Astrocyte (in vitro differentiated cells and primary cell): ENCODE results near the gene IGSF3. TPM values are rescaled to one million over a fixed set of nuclear protein-coding genes. Genes with fewer than 3 reads are reported as not detected.
A peak's percentile ranks its signal among the peaks of the same experiment; 100 is the strongest.

Experiments
- DNase-seq: peaks from one replicate; pipeline ENCODE4 v3.0.0-alpha.2; 2010; ENCODE audit warnings: low read depth
- FAIRE-seq: peaks from 2 replicates; lab custom pipeline; 2011; peaks lifted over from hg19 to GRCh38; lab: Jason Lieb, UNC
- H2AFZ ChIP-seq: 2 replicates; pipeline ENCODE4 v1.6.0; 2012; ENCODE audit warnings: low read depth, low read length, inconsistent platforms
- H3K27ac ChIP-seq: 2 replicates; pipeline ENCODE4 v1.5.1; 2011; ENCODE audit warnings: low read depth, low read length, inconsistent platforms
- H3K27me3 ChIP-seq: 2 replicates; pipeline ENCODE4 v1.6.0; 2011; ENCODE audit warnings: low read length, inconsistent platforms; ENCODE audit not compliant: insufficient read depth
- H3K36me3 ChIP-seq: 2 replicates; pipeline ENCODE4 v1.5.1; 2011; ENCODE audit warnings: low read length, inconsistent platforms; ENCODE audit not compliant: insufficient read depth
- H3K4me1 ChIP-seq: 2 replicates; pipeline ENCODE4 v1.5.1; 2011; ENCODE audit warnings: low read length, inconsistent platforms; ENCODE audit not compliant: insufficient read depth
- H3K4me2 ChIP-seq: 2 replicates; pipeline ENCODE4 v1.6.0; 2012; ENCODE audit warnings: low read length, inconsistent platforms
- H3K4me3 ChIP-seq: 2 replicates; pipeline ENCODE4 v1.5.1; 2011; ENCODE audit warnings: low read depth, mild to moderate bottlenecking, low read length, inconsistent platforms; ENCODE audit not compliant: insufficient read depth
- H3K79me2 ChIP-seq: 2 replicates; pipeline ENCODE4 v1.6.0; 2012; ENCODE audit warnings: mild to moderate bottlenecking, low read length, inconsistent platforms; ENCODE audit not compliant: insufficient read depth
- H3K9ac ChIP-seq: 2 replicates; pipeline ENCODE4 v1.6.0; 2012; ENCODE audit warnings: mild to moderate bottlenecking, low read length, inconsistent platforms
- H3K9me3 ChIP-seq: 2 replicates; pipeline ENCODE4 v1.5.1; 2012; ENCODE audit warnings: low read depth, mild to moderate bottlenecking, low read length, inconsistent platforms; ENCODE audit not compliant: insufficient read depth
- H4K20me1 ChIP-seq: 2 replicates; pipeline ENCODE4 v1.6.0; 2012; ENCODE audit warnings: low read length, inconsistent platforms; ENCODE audit not compliant: insufficient read depth
- H3K27ac Mint-ChIP-seq: one replicate; pipeline ENCODE4 v1.8.0; 2021; ENCODE audit warnings: mild to moderate bottlenecking, mixed read lengths; ENCODE audit not compliant: unreplicated experiment
- H3K27me3 Mint-ChIP-seq: one replicate; pipeline ENCODE4 v1.8.0; 2021; ENCODE audit warnings: low read depth, mixed read lengths; ENCODE audit not compliant: unreplicated experiment
- H3K36me3 Mint-ChIP-seq: one replicate; pipeline ENCODE4 v1.8.0; 2021; ENCODE audit warnings: low read depth, mixed read lengths; ENCODE audit not compliant: unreplicated experiment
- H3K4me1 Mint-ChIP-seq: one replicate; pipeline ENCODE4 v1.8.0; 2021; ENCODE audit warnings: low read depth, mixed read lengths; ENCODE audit not compliant: unreplicated experiment
- H3K4me3 Mint-ChIP-seq: one replicate; pipeline ENCODE4 v1.8.0; 2021; ENCODE audit warnings: mild to moderate bottlenecking, moderate library complexity, mixed read lengths; ENCODE audit not compliant: unreplicated experiment
- H3K9me3 Mint-ChIP-seq: one replicate; pipeline ENCODE4 v1.8.0; 2021; ENCODE audit warnings: mild to moderate bottlenecking, mixed read lengths; ENCODE audit not compliant: unreplicated experiment
- EZH2 ChIP-seq: IDR thresholded peaks from 2 replicates; pipeline ENCODE4 v1.6.1; 2012; ENCODE audit warnings: mild to moderate bottlenecking, low read length, inconsistent platforms; ENCODE audit not compliant: insufficient read depth
- total RNA-seq: library from RNA; stranded (reverse); gene quantifications from 2 replicates; pipeline ENCODE4 v1.2.1, GENCODE V29; 2021
- TF ChIP-seq, protein P1 (sequence below): IDR thresholded peaks from 2 replicates; pipeline ENCODE4 v1.5.1; 2011; ENCODE audit warnings: low read depth, mild to moderate bottlenecking, inconsistent platforms, low read length, moderate library complexity; ENCODE audit not compliant: insufficient read depth

The IGSF3 gene
- total RNA-seq, 1 donor from 2014 or later = 11.7 TPM

DNA sequence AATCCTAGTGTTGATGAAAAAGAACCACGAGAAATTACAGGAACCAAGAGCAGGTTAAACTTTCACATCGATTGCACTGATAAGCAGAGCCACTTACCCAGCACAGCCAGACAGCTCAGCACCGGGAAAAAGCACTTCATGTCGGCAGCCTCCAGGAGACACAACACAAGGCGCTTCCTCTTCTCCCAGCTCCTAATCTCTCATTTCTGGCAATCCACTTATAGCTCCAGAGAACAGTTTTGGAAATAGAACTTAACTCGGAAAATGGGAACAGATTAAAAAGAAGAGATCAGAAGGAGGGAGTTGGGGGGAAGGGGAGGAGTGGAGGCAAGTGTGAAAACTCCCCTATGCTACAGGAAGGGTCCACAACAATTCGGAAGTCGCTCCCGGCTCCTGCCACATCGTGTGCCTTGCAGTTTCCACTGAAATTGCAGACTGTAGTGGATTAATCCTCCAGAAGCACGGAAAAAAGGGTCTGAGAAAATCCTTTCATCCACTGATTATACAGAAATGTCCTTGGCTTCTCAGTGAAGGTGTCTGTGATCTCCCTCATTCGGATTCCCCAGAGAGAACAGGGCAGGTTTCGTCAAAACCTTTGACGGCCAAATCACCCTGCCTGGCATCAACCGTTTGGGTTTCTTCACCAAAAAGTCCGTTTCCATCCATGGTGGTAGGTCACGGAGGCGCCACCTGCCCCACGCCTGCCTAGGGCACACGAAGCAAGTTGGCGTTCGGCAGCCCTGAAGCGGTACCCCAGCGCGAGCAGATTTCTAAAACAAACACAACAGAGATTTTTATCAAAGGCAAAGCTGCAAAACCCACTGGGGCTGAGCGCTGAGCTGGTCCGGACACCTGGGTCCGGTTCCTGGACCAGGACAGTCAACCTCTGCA, 1.1 kb downstream of the IGSF3 start:
- no peaks in the 10 kb centered on the region for H3K36me3 ChIP-seq
- no peaks in the 10 kb centered on the region for H4K20me1 ChIP-seq
- H3K4me3 ChIP-seq = peak overlapping the region; percentile 62
- TF ChIP-seq, protein P1, sequence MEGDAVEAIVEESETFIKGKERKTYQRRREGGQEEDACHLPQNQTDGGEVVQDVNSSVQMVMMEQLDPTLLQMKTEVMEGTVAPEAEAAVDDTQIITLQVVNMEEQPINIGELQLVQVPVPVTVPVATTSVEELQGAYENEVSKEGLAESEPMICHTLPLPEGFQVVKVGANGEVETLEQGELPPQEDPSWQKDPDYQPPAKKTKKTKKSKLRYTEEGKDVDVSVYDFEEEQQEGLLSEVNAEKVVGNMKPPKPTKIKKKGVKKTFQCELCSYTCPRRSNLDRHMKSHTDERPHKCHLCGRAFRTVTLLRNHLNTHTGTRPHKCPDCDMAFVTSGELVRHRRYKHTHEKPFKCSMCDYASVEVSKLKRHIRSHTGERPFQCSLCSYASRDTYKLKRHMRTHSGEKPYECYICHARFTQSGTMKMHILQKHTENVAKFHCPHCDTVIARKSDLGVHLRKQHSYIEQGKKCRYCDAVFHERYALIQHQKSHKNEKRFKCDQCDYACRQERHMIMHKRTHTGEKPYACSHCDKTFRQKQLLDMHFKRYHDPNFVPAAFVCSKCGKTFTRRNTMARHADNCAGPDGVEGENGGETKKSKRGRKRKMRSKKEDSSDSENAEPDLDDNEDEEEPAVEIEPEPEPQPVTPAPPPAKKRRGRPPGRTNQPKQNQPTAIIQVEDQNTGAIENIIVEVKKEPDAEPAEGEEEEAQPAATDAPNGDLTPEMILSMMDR = no peak
- TF ChIP-seq EZH2 = no peak
- FAIRE-seq (no peak), DNase-seq (no peak)
- H3K79me2 ChIP-seq = no peaks in the 10 kb centered on the region
- H3K27ac ChIP-seq = no peak overlapping the region
- peak overlapping the region; percentile 94 for H3K4me2 ChIP-seq
- no peaks in the 10 kb centered on the region for H3K9me3 ChIP-seq
- H2AFZ ChIP-seq = peak overlapping the region; percentile 78
- Mint-ChIP-seq H3K4me3 (peak overlapping the region; percentile 87), H3K36me3 (peaks cover 2% of the 10 kb centered on the region), H3K9me3 (peaks cover 2% of the 10 kb centered on the region), H3K4me1 (peaks cover 1% of the 10 kb centered on the region), H3K27me3 (peaks cover 44% of the 10 kb centered on the region), H3K27ac (peak overlapping the region; percentile 31)
- peaks cover 28% of the 10 kb centered on the region for H3K27me3 ChIP-seq
- peak overlapping the region; percentile 64 for H3K9ac ChIP-seq
- peaks cover 7% of the 10 kb centered on the region for H3K4me1 ChIP-seq

DNA sequence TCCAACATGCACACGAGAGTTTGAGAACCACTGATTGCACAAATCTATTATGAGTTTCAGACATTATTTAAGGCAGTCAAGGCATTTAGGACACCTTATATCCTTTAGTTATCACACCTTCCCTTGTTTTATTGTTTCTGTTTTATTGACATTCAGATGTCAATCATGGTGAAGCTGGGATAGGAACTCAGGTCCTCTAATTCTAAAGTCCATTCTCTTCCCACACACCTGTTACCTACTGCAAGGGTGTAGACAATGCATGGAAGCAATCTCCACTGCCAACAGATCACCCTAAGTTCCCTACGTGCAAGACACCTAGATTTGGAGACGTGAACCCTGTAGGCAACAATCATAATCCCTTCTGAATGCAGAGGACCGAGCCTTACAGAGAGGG, 2.6 kb downstream of the IGSF3 start:
- Mint-ChIP-seq H3K27ac (no peak overlapping the region), H3K4me1 (peaks cover 1% of the 10 kb centered on the region), H3K9me3 (peaks cover 2% of the 10 kb centered on the region), H3K4me3 (no peak overlapping the region), H3K27me3 (peaks cover 37% of the 10 kb centered on the region), H3K36me3 (peaks cover 4% of the 10 kb centered on the region)
- Histone ChIP-seq H3K4me3 (no peak overlapping the region), H3K4me1 (peaks cover 7% of the 10 kb centered on the region), H3K9ac (no peak overlapping the region), H3K27ac (no peak overlapping the region), H3K27me3 (peaks cover 28% of the 10 kb centered on the region), H2AFZ (no peak overlapping the region), H3K4me2 (no peak overlapping the region), H4K20me1 (no peaks in the 10 kb centered on the region), H3K79me2 (no peaks in the 10 kb centered on the region), H3K9me3 (no peaks in the 10 kb centered on the region), H3K36me3 (no peaks in the 10 kb centered on the region)
- TF ChIP-seq, protein P1 = no peak
- no peak for TF ChIP-seq EZH2
- DNase-seq = no peak
- no peak for FAIRE-seq
